Measurements from ENCODE around the gene MIGA2.

- TF ChIP-seq CTCF (IDR thresholded peaks at IDR 0.05): no peak
- no peak for TF ChIP-seq ZFX (IDR thresholded peaks at IDR 0.05; ENCODE audit: borderline replicate concordance)
Measured at GRCh38 chr9:129023036-129023907, 13.2 kb upstream of the MIGA2 start.

All from 22Rv1 (cell line).